Lung (tissue), 12 donors: ENCODE data around the gene AMIGO2. TPM values are rescaled to one million over a fixed set of nuclear protein-coding genes. Genes with fewer than 3 reads are reported as not detected.

Source experiments
- ATAC-seq: fragments of 200-7000 bp; cut with Tn5 transposase; one replicate; pipeline ENCODE4 v1.9.1; 2020; ENCODE audit warnings: moderate number of reproducible peaks; ENCODE audit not compliant: insufficient read depth, low FRiP score
- DNase-seq, 3 donors: peaks; one replicate each; pipeline ENCODE4 v3.0.0-alpha.2; 2013 to 2017
- H3K27ac ChIP-seq, 2 donors: one replicate each; pipeline ENCODE4 v1.5.1; 2013; ENCODE audit warnings: mild to moderate bottlenecking in 2 of 2, moderate library complexity in 2 of 2, control low read depth in 1 of 2, inconsistent platforms in 1 of 2, low read depth in 1 of 2, low read length in 1 of 2
- H3K27me3 ChIP-seq, 3 donors: one replicate each; pipeline ENCODE4 v1.5.1; 2013; ENCODE audit warnings: low read length in 2 of 3; ENCODE audit not compliant: control insufficient read depth in 3 of 3, insufficient read depth in 3 of 3
- H3K36me3 ChIP-seq, 4 donors: one replicate each; pipeline ENCODE4 v1.5.1; 2013; ENCODE audit warnings: low read length in 4 of 4, mild to moderate bottlenecking in 1 of 4, moderate library complexity in 1 of 4; ENCODE audit not compliant: control insufficient read depth in 4 of 4, insufficient read depth in 4 of 4
- H3K4me1 ChIP-seq, 5 donors: one replicate each; pipeline ENCODE4 v1.5.1; 2013; ENCODE audit warnings: low read length in 5 of 5, mild to moderate bottlenecking in 2 of 5, moderate library complexity in 1 of 5; ENCODE audit not compliant: control insufficient read depth in 5 of 5, insufficient read depth in 5 of 5
- H3K4me3 ChIP-seq: one replicate; pipeline ENCODE4 v1.5.1; 2013; ENCODE audit warnings: mild to moderate bottlenecking, control low read depth, moderate library complexity
- H3K9ac ChIP-seq, 2 donors: one replicate each; pipeline ENCODE4 v1.5.1; 2013; ENCODE audit warnings: low read length in 2 of 2, control low read depth in 1 of 2; ENCODE audit not compliant: insufficient read depth in 1 of 2
- H3K9me3 ChIP-seq, 4 donors: one replicate each; pipeline ENCODE4 v1.5.1; 2013; ENCODE audit warnings: low read length in 3 of 4, mild to moderate bottlenecking in 1 of 4, moderate library complexity in 1 of 4; ENCODE audit not compliant: control insufficient read depth in 4 of 4, insufficient read depth in 3 of 4
- CTCF ChIP-seq: IDR thresholded peaks from 2 replicates; pipeline ENCODE4 v1.5.1; 2012; ENCODE audit warnings: mild to moderate bottlenecking; ENCODE audit errors: control extremely low read depth, extremely low read depth
- WGBS, 2 donors: extraction: QIAGEN DNeasy Blood & Tissue Kit; methylation state at CpG; one replicate each; pipeline ENCODE4 v1.1.7; 2013; 5-methylcytosine and 5-hydroxymethylcytosine counted together
- polyA plus RNA-seq, 2 donors: library from polyadenylated mRNA; stranded (reverse); fragments of 200-250 nt; gene quantifications; one replicate each; pipeline ENCODE4 v1.2.1, GENCODE V29; 2013
- total RNA-seq, 2 donors: library from RNA; depleted of rRNA in 1 of 2; stranded (reverse); fragments of >200 nt in 1 of 2; gene quantifications; one replicate each; pipeline ENCODE4 v1.2.1, GENCODE V29; 2014 to 2021
- donor health status: control.
- donor health status: control.
- donor health status: Bipolar disorder and iron deficiency.
- donor health status: healthy.
- donor health status: DM: yes; HTN: yes; CAD: no.

The AMIGO2 gene
- total and polyA plus RNA-seq, 4 donors, result 5.7 to 17.7 (median 7.8) TPM

GRCh38 chr12:47078086-47078395 lies 1.7 kb downstream of the AMIGO2 start:
- Histone ChIP-seq H3K4me3 (no peak overlapping the region), H3K9me3 (no peaks in the 10 kb centered on the region), H3K27me3 (peaks cover 0 to 29% (median 12%) of the 10 kb centered on the region in 3 donors), H3K9ac (no peak overlapping the region), H3K27ac (no peak overlapping the region), H3K36me3 (no peaks in the 10 kb centered on the region), H3K4me1 (peaks cover 0 to 20% (median 0%) of the 10 kb centered on the region in 5 donors)
- no peak for DNase-seq
- no peak for ATAC-seq
- TF ChIP-seq CTCF, result no peak
- WGBS, 2 donors, result 84 to 95% methylated on average over 8 of the region's 8 CpGs

- ATAC-seq (no peak), DNase-seq (no peak)
- WGBS, 2 donors, result 86 to 91% methylated on average over 17 of the region's 17 CpGs
- TF ChIP-seq CTCF, result no peak
- H3K4me1 ChIP-seq, result peaks cover 0 to 20% (median 0%) of the 10 kb centered on the region in 5 donors
- H3K27ac ChIP-seq, result no peak overlapping the region
- no peaks in the 10 kb centered on the region for H3K9me3 ChIP-seq
- no peak overlapping the region for H3K9ac ChIP-seq
- H3K4me3 ChIP-seq, result no peak overlapping the region
- no peaks in the 10 kb centered on the region for H3K36me3 ChIP-seq
- peaks cover 0 to 29% (median 12%) of the 10 kb centered on the region in 3 donors for H3K27me3 ChIP-seq
Measured at GRCh38 chr12:47077206-47078085, 2.3 kb downstream of the AMIGO2 start.

GRCh38 chr12:47075192-47076084 lies 4.3 kb downstream of the AMIGO2 start:
- no peaks in the 10 kb centered on the region for H3K36me3 ChIP-seq
- peaks cover 0 to 29% (median 12%) of the 10 kb centered on the region in 3 donors for H3K27me3 ChIP-seq
- ATAC-seq (no peak), DNase-seq (no peak)
- H3K9ac ChIP-seq, result no peak overlapping the region
- H3K4me1 ChIP-seq, result peaks cover 0 to 14% (median 0%) of the 10 kb centered on the region in 5 donors
- no peak overlapping the region for H3K4me3 ChIP-seq
- 94% methylated on average over 7 of the region's 7 CpGs for WGBS, 2 donors
- H3K27ac ChIP-seq, result no peak overlapping the region
- no peak for TF ChIP-seq CTCF
- no peaks in the 10 kb centered on the region for H3K9me3 ChIP-seq
